NCI-H2171 treated with DMSO at 0.1 percent for 48 hours (cell line): Measurements from ENCODE around the gene NEMP2.

Source experiments
- DNase-seq: peaks from one replicate; lab custom pipeline; 2025; lab: John Stamatoyannopoulos, UW

Gene NEMP2

DNA sequence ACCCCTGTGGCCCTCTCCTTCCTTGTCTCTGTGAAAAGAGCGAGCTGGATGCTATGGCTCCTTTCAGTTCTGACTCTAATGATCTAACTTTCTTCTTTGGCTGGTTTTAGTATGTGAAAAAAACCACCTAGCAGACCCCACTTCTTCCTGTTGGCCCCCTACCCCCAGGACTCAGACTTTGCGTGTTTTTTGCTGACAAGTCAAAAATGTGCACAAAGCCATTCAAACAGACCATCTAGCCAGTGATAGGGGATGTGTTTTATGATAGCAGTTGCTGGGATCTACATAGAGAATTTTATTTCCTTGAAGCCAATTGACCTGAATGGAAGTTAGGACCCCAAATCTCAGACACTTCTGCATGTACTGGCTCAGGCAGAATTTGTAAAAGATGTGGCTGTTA lies 77.3 kb downstream of the NEMP2 start:
- no peak for DNase-seq

DNA sequence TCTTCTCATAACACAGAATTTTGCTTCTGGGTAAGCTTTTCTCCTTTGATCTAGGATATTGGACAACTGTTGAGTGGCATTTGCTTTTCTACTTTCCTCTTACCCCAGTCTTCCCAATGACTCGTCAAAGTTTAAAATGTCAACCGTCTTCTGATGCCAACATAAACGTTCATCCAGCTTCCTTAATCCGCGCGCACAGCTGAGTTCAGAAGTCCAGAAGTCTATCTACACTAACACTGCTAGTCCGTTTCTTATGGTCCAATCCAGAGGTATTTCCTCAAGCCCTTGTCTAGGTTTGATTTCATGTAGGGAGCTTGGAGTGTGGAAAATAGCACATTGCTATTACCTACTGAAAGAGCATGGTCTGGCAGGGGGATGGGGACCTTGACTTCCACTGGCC lies 77.7 kb downstream of the NEMP2 start:
- DNase-seq = no peak

GRCh38 chr2:190455358-190456095 lies 79.0 kb downstream of the NEMP2 start:
- DNase-seq = no peak

DNA sequence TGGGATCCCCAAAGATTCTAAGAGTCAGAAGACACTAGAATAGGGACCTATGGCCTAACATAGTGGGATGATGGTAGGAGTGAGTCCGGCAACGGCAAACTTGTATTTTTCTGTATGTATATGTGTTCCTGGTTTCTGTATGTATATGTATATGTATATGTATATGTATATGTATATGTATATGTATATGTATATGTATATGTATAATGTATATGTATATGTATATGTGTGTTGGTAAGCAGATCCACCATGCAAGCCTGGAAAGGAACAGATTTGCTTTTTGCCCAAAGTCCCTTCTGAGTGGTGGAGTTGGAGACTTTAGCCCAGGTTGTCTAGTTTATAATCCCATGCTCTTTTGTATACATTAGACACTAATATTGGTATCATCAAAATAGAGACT lies 79.7 kb downstream of the NEMP2 start:
- DNase-seq = no peak
